HG03378 (cell line): ENCODE results near the gene NEDD1.

Source experiments
- ATAC-seq: cut with Tn5 transposase; IDR thresholded peaks from one replicate; pipeline ENCODE4 v1.9.1; 2021; ENCODE audit warnings: mild to moderate bottlenecking, moderate library complexity; ENCODE audit not compliant: unreplicated experiment

Gene NEDD1, protein sequence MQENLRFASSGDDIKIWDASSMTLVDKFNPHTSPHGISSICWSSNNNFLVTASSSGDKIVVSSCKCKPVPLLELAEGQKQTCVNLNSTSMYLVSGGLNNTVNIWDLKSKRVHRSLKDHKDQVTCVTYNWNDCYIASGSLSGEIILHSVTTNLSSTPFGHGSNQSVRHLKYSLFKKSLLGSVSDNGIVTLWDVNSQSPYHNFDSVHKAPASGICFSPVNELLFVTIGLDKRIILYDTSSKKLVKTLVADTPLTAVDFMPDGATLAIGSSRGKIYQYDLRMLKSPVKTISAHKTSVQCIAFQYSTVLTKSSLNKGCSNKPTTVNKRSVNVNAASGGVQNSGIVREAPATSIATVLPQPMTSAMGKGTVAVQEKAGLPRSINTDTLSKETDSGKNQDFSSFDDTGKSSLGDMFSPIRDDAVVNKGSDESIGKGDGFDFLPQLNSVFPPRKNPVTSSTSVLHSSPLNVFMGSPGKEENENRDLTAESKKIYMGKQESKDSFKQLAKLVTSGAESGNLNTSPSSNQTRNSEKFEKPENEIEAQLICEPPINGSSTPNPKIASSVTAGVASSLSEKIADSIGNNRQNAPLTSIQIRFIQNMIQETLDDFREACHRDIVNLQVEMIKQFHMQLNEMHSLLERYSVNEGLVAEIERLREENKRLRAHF

DNA sequence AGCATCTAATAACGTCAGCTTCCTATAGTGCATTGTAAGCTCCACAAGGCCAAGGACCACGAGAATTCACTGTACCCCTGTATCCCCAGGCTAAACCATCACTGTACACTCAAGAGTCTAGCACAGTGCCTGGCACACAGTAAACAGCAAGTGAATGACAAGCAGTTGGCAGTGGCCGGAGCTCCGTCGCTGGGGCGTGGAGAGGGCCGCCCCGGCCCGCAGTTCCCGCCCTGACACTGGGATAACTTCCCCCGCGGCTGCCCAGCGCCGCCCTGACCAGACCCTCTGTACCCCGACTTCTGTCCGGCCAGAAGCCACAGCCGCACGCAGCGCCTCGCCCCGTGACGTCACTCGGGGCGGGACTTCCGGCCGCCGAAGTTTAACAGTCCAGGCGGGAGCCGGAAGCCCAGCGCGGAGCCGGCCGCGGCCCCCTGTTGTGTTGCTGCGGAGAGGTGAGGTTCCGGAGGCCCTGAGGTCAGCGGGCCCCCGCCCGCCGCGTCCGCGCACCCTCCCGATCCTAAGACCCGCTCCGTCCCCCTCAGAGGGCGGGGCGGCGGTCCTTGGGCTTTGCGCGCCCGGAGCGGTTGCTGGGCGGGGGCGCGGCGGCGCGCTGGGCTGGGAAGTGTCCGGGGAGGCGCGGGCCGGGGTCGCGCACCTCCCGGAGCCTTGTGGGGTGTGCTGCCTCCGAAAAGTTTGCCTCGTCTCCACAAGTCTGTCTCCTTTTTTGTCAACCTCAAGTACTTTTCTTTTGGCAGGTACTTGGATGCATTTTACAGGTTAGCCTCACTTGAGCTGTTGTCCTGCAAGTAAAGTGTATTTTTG, at the start of gene NEDD1:
Gene NEDD1, plus strand, starts transcription at position 409 of the 822 bp plus-strand sequence. CDS start 2,503 bp downstream, outside the sequence.
- peak; percentile 80 for ATAC-seq

DNA sequence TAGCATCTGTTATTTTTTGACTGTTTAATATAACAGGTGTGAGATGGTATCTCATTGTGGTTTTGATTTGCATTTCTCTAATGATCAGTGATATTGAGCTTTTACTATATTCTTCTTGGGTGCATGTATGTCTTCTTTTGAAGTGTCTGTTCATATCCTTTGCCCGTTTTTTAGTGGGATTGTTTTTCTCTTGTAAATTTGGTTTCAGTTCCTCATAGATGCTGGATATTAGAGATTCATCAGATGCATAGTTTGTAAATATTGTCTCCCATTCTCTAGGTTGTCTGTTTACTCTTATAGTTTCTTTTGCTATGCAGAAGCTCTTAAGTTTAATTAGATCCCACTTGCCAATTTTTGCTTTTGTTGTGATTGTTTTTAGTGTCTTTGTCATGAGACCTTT, 48.9 kb upstream of the NEDD1 start:
- ATAC-seq = no peak

DNA sequence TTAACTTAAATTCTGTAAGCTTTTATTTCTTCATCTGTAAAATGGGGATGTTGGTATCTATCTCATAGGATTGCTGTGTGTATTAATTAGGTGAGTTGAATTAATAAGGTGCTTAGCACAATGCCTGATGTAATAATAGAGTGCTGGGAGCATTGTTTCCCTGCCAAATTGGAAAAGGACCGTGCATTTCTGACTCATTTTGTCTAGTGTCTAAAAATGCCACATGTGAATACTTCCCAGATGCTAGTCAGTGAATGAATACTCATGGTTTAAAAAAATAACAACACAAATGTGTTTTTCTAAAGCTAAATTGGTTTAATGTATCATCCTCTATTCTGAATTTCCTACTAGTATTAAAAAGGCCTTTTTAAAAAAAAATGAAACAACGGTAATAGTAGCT, 45.4 kb upstream of the NEDD1 start:
- ATAC-seq = no peak

DNA sequence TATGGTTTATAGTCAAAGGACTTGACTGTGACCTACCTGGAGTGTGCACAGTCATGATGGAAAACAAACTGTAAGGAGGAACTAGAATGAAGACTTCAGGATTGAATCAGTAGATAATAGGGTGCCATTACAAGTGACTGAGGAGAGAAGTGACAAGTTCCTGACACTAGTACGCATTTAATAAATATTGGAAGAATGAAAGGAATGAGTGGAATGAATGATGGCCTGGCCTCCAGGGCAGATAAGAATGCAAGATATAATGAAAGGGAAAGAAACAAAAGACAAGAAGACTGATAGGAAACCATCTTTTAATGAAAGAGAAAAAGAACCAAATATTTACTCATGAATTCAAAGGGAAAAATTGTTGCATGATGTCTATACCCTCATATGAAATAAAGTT, 44.7 kb upstream of the NEDD1 start:
- no peak for ATAC-seq

DNA sequence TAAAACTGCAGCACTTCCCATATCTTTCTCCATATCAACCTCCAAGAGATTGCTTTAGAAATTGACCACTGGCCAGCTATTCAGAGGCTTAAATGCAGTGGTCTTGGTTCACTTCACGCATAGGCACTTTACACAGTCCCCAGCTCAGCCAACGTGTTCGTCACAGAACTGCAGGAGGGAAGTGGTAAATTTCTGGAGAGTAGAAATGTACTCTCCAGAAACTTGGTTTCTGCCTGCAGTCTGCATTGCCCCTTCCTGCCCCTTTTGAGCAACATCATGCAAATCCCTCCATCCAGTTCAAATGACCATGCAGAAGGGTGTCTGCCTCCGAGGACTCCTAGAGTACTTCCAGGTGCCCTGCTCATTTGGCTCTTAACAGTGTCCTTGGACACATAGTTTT, 42.7 kb upstream of the NEDD1 start:
- no peak for ATAC-seq

DNA sequence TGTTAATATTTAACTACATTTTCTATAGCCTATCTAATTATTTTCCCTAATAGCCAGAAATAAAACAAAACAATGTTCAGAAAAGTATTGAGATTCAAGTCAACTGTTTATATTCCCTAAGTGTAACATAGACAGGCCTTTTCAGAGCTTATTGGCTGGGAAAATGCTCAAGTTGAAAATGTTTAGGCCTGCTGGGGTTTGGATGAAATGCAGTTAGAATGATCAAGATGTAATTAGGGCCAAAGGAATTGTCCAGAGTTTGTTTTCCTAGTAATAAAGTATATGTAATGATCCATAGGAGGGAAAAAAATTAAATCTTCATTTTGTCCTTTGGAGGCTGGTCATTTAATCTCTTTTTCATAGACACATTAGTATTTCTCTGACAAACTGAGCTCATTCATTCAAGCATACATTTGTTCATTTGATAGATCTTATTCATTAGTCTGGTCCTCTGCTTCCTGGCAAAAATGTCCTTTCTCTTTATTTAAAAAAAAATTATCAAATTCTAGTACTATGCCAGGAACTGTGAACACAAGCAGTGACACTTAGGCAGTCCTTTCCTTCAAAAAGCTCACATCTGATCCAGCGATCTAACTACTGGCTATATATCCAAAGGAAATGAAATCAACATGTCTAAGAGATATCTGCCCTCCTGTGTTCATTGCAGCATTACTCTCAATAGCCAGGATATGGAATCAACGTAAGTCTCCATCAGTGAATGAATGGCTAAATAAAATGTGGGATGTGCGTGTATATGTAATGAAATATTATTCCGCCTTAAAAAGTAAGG, 40.1 kb upstream of the NEDD1 start:
- ATAC-seq = no peak

DNA sequence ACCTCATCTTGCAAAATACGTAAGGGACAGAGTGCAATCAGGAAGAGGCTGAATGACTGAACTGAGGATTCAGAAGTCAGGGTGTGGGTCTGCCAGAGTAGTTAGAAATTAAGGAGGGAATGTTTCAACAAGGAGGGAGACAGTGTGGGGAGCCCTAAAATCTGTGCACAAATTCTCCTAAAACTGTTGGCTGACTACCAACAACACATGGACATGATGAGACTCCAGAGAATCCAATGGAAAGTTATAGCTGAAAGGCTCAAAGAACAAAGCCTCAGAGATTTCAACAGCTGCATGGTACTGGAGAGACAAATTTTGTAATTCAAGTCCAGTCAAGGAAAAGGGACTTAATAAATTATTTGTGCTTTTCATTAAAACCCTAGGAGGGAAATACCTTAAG, 36.1 kb upstream of the NEDD1 start:
- no peak for ATAC-seq

DNA sequence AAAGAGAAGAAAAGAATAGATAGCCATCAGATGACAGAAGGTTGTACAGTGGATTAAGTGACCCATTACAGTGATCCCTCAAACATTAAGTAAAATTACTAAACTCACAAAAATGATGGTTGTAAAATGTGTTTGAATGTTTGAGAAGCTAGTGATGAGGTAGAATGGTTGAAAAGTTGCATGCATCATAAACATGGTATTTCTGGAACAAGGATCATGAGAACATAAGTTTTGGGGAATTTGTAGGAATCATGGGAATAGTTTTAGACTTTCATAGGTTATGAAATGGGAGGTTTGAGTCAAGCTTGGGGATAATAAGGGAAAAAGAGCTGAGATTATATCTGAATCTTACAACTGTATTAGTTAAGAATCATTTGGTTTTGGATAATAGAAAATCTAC, 34.1 kb upstream of the NEDD1 start:
- ATAC-seq = no peak

DNA sequence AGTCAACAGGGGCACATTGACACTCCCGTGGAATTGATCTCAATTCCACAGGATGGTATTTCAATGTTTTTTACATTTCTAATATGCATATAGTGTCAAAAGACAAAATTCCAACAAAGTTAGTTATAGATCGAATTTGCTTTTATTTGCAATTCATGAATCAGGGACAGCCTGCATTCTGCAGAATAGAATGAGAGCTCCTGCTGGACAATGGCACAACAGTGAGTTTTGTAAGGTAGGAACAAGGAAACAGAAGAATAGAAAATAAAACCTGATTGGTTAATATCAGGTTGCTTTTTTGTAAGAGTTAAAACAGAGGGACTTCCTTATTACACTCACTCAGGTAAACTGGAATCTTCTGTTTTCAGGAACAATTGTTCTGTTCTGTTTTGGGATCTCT, 32.8 kb upstream of the NEDD1 start:
- no peak for ATAC-seq

DNA sequence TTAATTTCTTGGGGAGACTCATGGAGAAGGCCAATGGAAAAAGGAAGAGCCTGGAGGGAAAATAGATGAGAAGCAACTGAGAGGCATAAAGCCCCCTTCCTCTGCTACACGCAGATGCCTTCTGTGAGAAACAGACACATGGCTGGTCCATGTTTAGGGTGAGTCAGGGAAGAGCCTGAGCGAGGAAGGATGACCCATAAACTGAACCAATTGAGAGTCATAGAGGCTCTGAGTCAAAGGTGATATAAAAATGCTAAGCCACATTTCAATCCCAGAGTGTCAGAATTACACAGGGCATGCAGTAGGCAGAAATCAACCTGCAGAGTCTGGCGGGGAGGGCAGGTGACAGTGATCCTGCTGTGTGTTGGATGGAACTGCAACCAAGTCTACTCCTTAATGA, 30.1 kb upstream of the NEDD1 start:
- ATAC-seq = no peak

DNA sequence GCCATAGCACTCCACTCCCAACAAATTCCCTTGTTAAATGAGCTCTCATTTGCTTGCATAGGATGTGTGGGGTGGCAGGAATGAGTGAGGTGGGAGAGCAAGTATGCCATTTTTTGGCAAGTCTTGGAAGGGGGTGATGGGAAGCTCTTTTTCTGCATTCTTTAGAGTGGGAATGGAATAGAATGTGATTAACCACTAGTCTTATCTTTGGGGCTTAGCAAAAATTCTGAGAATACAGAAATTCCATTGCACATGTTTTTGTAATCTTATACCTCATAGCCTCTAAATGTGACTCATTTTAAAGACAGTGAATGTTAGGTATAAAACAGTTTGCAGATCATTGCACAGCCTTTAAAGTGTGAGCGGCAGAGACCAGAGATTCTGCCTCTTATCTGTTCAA, 28.4 kb upstream of the NEDD1 start:
- ATAC-seq = no peak

DNA sequence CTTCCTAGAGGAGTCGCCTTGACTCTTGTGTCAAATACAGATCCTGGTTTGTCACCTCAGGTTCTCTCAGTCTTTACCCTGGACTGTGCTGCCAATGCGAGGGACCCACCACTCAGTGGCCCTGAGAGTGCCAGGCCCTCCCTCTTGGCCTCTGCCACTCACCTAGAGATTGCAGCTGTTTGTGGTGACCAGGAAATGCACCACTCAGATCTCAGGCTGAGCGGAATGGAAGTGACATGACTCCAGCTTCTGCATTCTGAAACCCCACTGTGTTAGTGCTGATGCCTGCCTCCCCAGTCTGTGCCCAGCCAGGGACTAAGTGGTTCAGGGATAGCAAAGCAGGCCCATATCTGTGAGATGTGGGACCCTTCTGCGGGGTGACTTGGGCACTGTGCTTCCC, 27.8 kb upstream of the NEDD1 start:
- ATAC-seq = no peak

DNA sequence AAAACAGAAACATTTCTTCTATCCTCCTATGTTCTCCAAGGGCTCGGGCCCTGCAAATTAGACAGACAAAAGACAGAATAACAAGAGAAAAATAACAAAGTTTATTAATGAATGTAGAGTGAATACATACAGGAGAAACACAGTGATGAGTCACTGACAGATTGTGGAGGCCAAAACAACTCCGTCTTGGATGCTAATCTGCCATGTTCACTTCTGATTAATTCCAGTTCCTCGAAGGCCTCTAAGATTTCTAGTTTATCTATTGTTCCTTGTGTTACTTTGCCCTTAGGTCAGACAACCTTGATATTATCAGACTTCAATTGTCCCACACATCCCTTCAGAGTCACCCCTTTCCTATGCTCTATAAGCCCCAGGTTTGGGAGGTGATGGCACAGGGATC, 26.8 kb upstream of the NEDD1 start:
- ATAC-seq = no peak

DNA sequence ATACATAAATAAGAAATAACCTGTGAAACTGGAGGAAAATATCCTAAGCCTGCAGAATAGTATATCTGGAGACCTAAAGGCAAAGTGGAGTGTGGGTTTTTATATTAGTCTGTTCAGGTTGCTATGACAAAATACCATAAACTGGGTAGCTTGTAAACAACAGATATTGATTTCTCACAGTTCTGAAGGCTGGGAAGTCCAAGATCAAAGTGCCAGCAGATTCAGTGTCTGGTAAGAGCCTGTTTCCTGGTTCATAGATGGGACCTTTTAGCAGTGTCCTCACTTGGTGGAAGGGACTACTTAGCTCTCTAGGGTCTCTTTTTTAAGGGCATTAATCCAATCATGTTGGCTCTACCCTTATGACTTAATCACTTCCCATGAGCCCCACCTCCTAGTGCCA, 25.4 kb upstream of the NEDD1 start:
- ATAC-seq = no peak

DNA sequence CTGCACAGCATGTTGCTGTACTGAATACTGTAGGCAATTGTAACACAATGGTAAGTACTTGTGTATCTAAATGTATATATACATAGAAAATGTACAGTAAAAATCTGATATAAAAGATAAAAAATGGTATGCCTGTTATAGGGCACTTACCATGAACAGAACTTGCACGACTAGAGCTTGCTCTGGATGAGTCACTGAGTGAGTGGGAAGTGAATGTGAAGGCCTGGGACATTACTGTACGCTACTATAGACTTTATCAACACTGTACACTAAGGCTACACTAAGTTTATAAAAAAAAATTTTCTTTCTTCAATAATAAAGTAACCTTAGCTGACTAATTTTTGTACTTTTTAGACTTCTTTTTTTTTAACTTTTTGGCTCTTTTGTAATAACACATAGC, 24.2 kb upstream of the NEDD1 start:
- ATAC-seq = no peak

DNA sequence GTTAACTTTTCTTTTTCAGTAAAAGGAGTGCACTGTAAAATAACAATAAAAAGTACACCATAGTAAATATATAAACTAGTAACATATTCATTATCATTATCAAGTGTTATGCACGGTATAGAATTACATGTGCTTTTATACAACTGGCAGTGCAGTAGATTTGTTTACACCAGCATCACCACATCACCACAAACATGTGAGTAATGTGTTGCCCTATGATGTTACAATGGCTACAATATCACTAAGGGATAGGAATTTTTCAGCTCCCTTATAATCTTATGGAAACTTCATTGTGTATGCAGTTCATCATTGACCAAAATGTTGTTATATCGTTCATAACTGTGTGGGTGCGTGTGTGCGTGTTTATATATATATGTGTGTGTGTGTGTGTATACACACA, 23.5 kb upstream of the NEDD1 start:
- ATAC-seq = no peak

DNA sequence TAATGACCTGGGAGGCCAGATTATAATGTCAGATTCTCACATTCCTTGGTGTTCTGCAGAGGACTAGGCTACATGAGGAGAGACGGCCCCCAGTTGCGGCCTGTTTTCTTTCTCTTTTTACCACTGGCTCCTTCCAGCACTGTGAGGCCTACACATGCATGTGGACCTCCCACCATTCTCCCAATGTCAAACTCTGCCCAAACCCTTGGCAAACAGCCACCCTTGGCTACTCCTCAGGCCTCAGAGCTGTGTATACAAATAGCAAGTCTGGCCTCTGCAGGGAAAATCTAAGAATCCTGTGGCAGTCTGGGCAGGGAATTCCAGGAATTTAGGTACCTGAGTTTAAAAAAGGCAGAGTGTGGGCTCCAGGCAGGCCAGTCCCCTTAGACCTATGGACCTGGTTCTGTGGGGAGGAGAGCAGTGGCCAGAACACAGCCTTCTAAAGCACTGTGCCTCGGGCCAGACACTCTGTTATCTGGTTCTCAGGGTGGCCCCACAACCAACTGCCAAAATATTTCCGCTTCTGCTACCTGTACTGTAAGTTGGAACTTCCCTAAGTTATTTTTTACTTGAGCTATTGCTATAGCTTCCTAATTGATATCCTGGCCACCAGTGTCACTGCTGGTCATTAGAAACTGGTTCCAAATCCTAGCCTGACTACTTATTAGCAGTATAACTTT, 19.9 kb upstream of the NEDD1 start:
- ATAC-seq = no peak

DNA sequence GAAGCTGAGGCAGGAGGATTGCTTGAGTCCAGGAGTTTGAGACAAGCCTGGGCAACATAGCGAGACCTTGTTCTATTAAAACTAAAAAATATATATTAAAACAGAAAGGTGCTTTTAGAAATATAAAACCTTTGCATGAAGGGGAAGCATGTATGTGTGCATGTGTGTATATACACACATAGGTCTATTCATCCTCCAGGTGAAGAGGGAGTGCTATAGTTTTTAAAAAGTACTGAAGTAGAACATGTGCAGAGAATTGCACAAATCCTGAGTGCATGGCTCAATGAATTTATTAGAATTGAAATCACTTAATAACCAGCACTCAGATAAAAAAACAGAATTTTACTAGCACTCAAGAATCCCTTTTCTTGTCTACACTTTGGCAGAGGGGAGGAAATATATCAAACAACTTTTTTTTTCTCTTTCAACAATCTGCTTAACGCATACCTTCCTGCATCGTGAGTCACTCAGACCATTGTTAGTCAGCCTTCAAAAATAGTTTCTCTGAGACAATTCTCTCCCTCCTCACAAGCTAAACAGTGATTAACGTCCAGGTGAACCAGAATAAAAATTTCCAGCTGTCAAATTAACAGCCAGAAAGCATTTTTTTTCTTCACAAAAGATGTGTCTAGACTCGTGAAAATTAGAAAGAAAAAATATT, 17.7 kb upstream of the NEDD1 start:
- peak; percentile 59 for ATAC-seq

DNA sequence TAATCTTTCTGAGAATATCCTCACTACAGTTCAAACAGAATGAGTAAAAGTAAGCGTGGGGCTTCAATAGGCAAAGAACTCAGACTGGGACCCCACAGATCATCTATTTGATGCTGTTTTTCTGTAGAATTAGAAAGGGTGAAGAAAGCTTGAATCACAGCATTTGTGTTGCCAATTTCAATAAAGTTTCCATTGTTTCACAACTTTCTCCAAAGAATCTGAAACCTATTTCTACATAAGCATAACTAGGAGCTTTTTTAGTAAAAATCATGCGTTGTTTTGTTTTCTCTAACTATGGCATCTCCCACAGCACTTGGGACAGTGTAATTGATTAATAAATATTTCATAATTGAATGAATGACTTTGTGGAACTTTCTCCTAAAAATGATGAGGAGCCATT, 16.7 kb upstream of the NEDD1 start:
- no peak for ATAC-seq

DNA sequence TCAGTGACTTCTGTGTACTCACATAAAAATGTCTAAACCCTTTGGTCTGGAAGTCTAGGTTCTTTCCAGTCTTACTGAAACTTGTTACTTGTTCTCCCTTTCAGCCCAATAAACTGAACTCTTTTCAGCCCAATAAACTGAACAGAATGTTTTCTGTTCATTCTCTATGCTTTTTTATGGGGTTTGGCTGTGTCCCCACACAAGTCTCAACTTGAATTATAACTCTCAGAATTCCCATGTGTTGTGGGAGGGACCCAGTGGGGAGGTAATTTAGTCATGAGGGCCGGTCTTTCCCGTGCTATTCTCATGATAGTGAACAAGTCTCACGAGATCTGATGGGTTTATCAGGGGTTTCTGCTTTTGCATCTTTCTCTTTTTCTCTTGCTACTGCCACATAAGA, 15.0 kb upstream of the NEDD1 start:
- no peak for ATAC-seq
